Smooth muscle cell (in vitro differentiated cells): Measurements from ENCODE around the gene CPNE6. TPM values are rescaled to one million over a fixed set of nuclear protein-coding genes. Genes with fewer than 3 reads are reported as not detected.

Experiments
- DNase-seq: peaks from one replicate; lab custom pipeline; 2025; ENCODE audit not compliant: unreplicated experiment; lab: John Stamatoyannopoulos, UW
- H2AFZ ChIP-seq: fragments of 200-600 bp; sonication (generic); 2 replicates; pipeline ENCODE4 v1.6.0; 2016; ENCODE audit warnings: antibody characterized with exemption, low read depth, mild to moderate bottlenecking
- H3F3A ChIP-seq: fragments of 200-600 bp; sonication (generic); 2 replicates; pipeline ENCODE4 v1.6.0; 2017; ENCODE audit warnings: antibody characterized with exemption, low read depth
- H3K27ac ChIP-seq: fragments of 200-600 bp; sonication (generic); 2 replicates; pipeline ENCODE4 v1.5.1; 2016; ENCODE audit warnings: low read depth, mild to moderate bottlenecking
- H3K27me3 ChIP-seq: fragments of 200-600 bp; sonication (generic); 2 replicates; pipeline ENCODE4 v1.6.1; 2016; ENCODE audit warnings: low read depth, mild to moderate bottlenecking
- H3K36me3 ChIP-seq: fragments of 200-600 bp; sonication (generic); 2 replicates; pipeline ENCODE4 v1.5.1; 2016; ENCODE audit warnings: low read depth
- H3K4me1 ChIP-seq: fragments of 200-600 bp; sonication (generic); 2 replicates; pipeline ENCODE4 v1.5.1; 2016; ENCODE audit warnings: low read depth
- H3K4me2 ChIP-seq: fragments of 200-600 bp; sonication (generic); 2 replicates; pipeline ENCODE4 v1.6.0; 2016; ENCODE audit warnings: mild to moderate bottlenecking
- H3K4me3 ChIP-seq: fragments of 200-600 bp; sonication (generic); 2 replicates; pipeline ENCODE4 v1.5.1; 2016; ENCODE audit warnings: mild to moderate bottlenecking
- H3K79me2 ChIP-seq: fragments of 200-600 bp; sonication (generic); 2 replicates; pipeline ENCODE4 v1.6.0; 2016; ENCODE audit warnings: low read depth, mild to moderate bottlenecking
- H3K9ac ChIP-seq: fragments of 200-600 bp; sonication (generic); 2 replicates; pipeline ENCODE4 v1.6.0; 2016; ENCODE audit warnings: low read depth
- H3K9me3 ChIP-seq: fragments of 200-600 bp; sonication (generic); replicated peaks from 2 replicates; pipeline ENCODE4 v1.5.1; 2016; ENCODE audit warnings: low read depth
- H4K20me1 ChIP-seq: fragments of 200-600 bp; sonication (generic); 2 replicates; pipeline ENCODE4 v1.6.0; 2016; ENCODE audit warnings: low read depth
- WGBS: methylation state at CpG from one replicate; pipeline ENCODE4 v1.1.7; 2016; ENCODE audit warnings: low lambda C conversion rate; 5-methylcytosine and 5-hydroxymethylcytosine counted together
- polyA plus RNA-seq: library from polyadenylated mRNA; unstranded; fragments of >200 nt; fragmentation: Nextera tagmentation; extraction: Ambion mirVana; gene quantifications from 2 replicates; pipeline ENCODE4 v1.2.1, GENCODE V29; 2016
- total RNA-seq: library from RNA; depleted of rRNA; stranded (reverse); fragments of >200 nt; gene quantifications from 2 replicates; pipeline ENCODE4 v1.2.3, GENCODE V29; 2014
- TF ChIP-seq, protein P1 (sequence below): fragments of 200-600 bp; sonication (generic); IDR thresholded peaks from 2 replicates; pipeline ENCODE4 v1.5.1; 2017; ENCODE audit warnings: borderline replicate concordance, mild to moderate bottlenecking, antibody characterized with exemption; ENCODE audit not compliant: insufficient read depth, poor library complexity, severe bottlenecking

CPNE6 gene
- total and polyA plus RNA-seq, 2 experiments from 2014 or later = not detected

DNA sequence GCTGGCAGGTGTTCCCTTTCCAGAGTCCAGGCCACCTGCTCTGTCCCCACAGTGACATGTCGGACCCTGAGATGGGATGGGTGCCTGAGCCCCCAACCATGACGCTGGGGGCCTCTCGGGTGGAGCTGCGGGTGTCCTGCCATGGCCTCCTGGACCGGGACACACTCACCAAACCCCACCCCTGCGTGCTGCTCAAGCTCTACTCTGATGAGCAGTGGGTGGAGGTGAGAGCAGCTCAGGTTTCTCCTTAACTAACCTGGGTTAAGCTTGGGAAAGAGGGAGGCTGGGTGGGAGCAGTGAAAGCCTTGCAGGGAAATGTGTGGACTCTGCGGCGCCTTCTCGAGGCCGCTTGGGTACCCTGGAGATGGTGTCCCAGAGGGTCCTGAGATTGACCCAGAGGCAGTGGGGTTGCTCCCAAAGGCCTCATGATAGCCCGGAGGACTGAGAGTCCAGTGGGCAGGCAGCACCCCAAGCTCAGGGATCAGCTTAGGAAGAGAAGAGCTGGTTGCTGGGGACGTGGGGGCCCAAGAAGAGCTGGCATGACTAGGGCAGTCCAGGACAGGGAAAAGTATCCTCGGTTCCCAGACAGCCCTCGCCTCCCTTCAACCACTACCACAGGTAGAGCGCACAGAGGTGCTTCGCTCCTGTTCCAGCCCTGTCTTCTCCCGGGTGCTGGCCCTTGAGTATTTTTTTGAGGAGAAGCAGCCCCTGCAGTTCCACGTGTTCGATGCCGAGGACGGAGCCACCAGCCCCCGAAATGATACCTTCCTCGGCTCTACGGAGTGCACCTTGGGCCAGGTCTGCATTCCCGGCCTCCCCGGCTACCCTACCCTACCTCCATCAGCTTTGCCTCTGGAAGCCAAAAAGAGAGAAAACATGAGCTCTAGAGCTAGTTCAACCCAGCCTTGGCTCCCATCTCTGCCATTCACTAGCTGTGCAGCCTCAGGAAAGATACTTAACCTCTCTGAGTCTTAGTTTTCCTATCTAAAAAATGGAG, 1.8 kb downstream of the CPNE6 start:
- WGBS = 90% methylated on average over 26 of the region's 26 CpGs
- Histone ChIP-seq H3K36me3 (no peaks in the 10 kb centered on the region), H3K9me3 (no peaks in the 10 kb centered on the region), H3F3A (no peaks in the 10 kb centered on the region), H3K9ac (no peak overlapping the region), H4K20me1 (no peaks in the 10 kb centered on the region), H3K27ac (no peak overlapping the region), H3K4me3 (no peak overlapping the region), H2AFZ (no peak overlapping the region), H3K79me2 (no peaks in the 10 kb centered on the region), H3K4me2 (no peak overlapping the region), H3K27me3 (peaks cover 17% of the 10 kb centered on the region), H3K4me1 (no peaks in the 10 kb centered on the region)
- DNase-seq = no peak
- TF ChIP-seq, protein P1, sequence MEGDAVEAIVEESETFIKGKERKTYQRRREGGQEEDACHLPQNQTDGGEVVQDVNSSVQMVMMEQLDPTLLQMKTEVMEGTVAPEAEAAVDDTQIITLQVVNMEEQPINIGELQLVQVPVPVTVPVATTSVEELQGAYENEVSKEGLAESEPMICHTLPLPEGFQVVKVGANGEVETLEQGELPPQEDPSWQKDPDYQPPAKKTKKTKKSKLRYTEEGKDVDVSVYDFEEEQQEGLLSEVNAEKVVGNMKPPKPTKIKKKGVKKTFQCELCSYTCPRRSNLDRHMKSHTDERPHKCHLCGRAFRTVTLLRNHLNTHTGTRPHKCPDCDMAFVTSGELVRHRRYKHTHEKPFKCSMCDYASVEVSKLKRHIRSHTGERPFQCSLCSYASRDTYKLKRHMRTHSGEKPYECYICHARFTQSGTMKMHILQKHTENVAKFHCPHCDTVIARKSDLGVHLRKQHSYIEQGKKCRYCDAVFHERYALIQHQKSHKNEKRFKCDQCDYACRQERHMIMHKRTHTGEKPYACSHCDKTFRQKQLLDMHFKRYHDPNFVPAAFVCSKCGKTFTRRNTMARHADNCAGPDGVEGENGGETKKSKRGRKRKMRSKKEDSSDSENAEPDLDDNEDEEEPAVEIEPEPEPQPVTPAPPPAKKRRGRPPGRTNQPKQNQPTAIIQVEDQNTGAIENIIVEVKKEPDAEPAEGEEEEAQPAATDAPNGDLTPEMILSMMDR = no peak

GRCh38 chr14:24074625-24075484, 3.5 kb downstream of the CPNE6 start:
- Histone ChIP-seq H3K36me3 (no peaks in the 10 kb centered on the region), H3K4me3 (no peak overlapping the region), H3F3A (no peaks in the 10 kb centered on the region), H3K79me2 (no peaks in the 10 kb centered on the region), H3K9ac (no peak overlapping the region), H2AFZ (no peak overlapping the region), H3K27me3 (peaks cover 18% of the 10 kb centered on the region), H4K20me1 (no peaks in the 10 kb centered on the region), H3K9me3 (no peaks in the 10 kb centered on the region), H3K4me1 (peaks cover 1% of the 10 kb centered on the region), H3K4me2 (no peak overlapping the region), H3K27ac (no peak overlapping the region)
- DNase-seq = no peak
- TF ChIP-seq, protein P1 = no peak
- 95% methylated on average over 11 of the region's 11 CpGs for WGBS

- Histone ChIP-seq H3K36me3 (no peaks in the 10 kb centered on the region), H3K9me3 (no peaks in the 10 kb centered on the region), H2AFZ (no peak overlapping the region), H3K9ac (no peak overlapping the region), H3K79me2 (no peaks in the 10 kb centered on the region), H3F3A (no peaks in the 10 kb centered on the region), H3K4me2 (no peak overlapping the region), H3K27ac (no peak overlapping the region), H3K27me3 (peaks cover 18% of the 10 kb centered on the region), H3K4me1 (peaks cover 10% of the 10 kb centered on the region), H3K4me3 (no peak overlapping the region), H4K20me1 (no peaks in the 10 kb centered on the region)
- TF ChIP-seq, protein P1 = no peak
- 76% methylated on average over 11 of the region's 11 CpGs for WGBS
- DNase-seq = no peak
These were observed 4.3 kb downstream of the CPNE6 start for GRCh38 chr14:24075485-24076301.
